CD4-positive, alpha-beta T cell treated with Interleukin-21 for 1 hour (primary cell): Measurements from ENCODE around the gene FBXL12.
A peak's percentile ranks its signal among the peaks of the same experiment; 100 is the strongest.
"Not testable (repeated sequence)": the region's sequence is repeated elsewhere in the genome, so short reads cannot be mapped to it uniquely, and the experiment has no call there.

Source experiments
- DNase-seq: peaks from one replicate; pipeline ENCODE4 v3.0.0-alpha.2; 2020

Gene FBXL12, protein sequence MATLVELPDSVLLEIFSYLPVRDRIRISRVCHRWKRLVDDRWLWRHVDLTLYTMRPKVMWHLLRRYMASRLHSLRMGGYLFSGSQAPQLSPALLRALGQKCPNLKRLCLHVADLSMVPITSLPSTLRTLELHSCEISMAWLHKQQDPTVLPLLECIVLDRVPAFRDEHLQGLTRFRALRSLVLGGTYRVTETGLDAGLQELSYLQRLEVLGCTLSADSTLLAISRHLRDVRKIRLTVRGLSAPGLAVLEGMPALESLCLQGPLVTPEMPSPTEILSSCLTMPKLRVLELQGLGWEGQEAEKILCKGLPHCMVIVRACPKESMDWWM

DNA sequence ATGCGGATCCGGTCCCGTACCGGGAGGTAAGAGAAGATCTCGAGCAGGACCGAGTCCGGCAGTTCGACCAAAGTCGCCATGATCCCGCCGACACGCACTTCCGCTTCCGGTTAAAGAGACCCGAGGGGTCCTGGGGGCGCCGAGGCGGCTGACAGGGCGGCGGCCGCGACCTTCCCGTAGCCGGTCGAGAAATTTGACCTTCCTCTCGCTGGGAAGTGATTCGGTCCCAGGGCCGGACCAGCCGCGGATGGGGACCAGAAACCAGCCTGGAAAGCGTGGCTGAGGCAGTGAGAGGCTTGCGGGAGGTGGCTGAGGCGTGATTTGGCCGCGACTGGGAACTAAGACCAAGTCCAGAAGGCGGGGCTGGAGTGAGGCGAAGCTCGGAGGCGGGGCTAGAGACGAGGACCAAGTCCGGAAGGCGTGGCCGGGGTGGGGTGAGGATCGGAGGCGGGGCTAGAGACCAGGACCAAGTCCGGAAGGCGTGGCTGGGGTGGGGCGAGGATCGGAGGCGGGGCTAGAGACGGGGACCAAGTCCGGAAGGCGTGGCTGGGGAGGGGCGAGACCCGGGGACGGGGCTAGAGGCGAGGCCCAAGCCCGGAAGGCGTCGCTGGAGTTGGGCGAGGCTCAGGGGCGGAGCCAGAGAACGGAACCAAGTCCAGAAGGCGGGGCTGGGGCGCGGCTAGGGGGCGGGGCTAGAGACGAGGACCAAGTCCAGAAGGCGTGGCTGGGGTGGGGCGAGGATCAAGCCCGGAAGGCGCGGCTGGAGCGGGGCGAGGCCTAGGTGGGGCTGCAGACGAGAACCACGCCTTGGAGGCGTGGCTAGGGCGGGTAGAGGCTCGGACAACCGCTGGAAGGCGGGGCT is at the start of gene FBXL12:
Gene FBXL12 (minus strand): TSS at position 346 of the 862 bp plus-strand sequence. CDS start 266 bp downstream, at position 80.
- peak; percentile 100 for DNase-seq

DNA sequence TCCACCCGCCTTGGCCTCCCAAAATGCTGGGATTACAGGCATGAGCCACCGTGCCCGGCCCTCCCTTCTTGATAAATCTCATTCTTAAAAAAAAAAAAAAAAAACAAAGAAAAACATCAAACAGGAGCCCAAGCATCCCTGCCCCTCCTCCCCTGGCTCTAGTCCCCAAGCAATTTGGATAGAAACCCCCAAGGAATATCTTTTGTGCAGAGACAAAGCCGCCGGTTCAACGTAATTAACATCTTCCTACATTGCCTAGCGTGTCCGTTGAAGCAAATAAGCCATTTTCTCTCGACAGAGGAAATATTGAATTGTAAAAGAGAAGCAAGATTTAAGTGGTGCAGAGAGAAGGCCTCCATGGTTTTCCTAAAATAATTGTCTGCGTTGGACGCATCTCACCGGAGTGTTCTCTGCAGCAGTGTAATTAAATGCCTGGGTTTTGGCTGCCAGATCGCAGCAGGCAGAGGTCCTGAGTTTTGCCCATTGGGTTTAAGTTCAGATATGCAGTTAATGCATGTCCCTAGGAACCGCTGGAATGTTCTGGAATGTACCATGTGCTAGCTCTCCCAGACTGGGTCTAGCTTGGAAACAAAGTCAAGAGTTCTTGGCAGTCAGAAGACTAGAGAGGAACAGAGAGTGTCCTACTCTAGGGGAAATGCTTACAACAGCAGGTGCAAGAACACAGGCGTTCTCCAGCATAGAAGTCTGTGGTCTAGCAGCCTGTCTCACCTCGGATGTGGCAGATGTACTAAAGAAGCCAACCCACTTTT is 47.0 kb upstream of the FBXL12 start:
- DNase-seq: peak; percentile 67

DNA sequence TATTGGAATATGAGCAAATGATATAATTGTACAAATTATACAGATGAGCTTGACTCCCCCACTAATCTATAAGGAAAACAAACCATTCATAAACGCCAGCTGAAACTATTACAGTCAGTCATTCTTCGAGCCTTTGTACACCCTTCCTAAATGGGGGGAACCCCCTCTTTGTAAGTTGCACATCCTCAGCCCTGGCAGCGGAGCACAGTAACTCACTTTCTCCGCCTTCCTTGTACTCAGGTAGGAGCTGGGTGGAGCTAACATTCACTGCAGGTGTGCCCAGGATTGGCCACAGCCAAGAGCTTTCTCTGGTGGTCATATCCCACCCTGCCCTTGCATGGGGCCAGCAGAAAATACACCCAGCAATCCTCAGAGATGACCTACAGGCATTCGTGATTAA is 44.9 kb upstream of the FBXL12 start:
- DNase-seq: peak; percentile 10

DNA sequence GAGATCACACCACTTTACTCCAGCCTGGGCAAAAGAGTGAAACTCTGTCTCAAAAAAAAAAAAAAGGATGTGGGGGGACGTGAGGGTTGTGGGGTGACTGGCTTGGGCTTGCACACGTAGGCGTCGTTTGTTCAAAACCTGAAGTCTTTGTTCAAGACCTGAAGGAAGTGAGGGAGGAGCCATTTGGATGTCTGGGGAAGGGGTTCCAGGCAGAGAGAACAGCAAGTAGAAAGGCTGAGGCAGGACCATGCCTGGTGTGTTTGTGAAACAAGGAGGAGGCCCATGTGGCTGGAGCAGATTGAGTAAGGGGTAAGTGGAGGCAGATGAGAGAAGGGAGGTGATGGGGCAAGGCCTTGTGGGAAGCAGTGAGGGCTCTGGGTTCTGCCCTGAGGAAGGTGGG is 44.1 kb upstream of the FBXL12 start:
- peak; percentile 20 for DNase-seq

DNA sequence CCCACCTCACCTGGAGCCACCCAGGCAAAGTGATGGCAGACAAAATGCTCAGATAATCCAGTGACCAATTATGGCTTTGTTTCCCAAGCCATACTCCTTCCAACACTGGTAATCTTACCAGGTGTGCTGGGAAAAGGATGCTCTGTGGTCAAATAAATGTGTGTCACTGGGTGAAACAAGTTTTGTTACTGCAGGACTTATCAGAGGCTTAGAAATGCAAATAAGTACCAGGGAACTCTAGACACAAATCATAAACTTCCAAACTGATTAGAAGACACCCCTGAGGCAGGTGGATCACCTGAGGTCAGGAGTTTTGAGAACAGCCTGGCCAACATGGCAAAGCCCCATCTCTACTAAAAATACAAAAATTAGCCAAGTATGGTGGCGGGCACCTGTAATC is 42.6 kb upstream of the FBXL12 start:
- DNase-seq: no peak

DNA sequence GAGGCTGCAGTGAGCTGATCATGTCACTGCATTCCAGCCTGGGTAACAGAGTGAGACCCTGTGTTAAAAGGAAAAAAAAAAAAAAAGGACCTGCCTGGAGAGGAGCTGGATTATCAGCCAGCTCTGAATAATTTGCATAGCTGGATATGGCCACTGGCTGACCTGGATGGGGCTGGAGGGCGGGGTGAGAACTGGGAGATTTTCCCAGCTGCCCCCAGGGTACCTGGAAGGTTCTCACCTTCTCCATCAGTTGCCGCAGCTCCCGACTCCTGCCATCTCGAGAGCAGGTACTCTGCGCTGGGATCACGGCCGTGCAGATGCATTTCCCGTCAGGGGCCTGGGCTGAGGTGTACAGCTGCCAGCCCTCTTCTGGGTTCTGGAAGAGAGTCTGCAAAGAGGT is 41.5 kb upstream of the FBXL12 start:
- DNase-seq: no peak

DNA sequence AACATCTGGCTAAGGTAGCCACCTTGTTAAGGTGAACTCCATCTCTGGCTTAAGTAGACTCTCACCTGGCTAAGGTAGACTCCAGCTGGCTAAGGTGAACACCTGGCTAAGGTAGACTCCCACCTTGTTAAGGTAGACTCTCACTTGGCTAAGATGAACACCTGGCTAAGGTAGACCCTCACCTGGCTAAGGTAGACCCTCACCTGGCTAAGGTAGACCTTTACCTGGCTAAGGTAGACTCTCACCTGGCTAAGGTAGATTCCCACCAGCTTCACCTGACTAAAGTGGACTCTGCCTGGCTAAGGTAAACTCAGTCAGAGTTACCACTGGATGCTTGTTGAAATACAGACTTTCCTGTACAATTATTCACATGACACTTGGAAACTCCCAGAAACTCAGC is 39.9 kb upstream of the FBXL12 start:
- no peak for DNase-seq

DNA sequence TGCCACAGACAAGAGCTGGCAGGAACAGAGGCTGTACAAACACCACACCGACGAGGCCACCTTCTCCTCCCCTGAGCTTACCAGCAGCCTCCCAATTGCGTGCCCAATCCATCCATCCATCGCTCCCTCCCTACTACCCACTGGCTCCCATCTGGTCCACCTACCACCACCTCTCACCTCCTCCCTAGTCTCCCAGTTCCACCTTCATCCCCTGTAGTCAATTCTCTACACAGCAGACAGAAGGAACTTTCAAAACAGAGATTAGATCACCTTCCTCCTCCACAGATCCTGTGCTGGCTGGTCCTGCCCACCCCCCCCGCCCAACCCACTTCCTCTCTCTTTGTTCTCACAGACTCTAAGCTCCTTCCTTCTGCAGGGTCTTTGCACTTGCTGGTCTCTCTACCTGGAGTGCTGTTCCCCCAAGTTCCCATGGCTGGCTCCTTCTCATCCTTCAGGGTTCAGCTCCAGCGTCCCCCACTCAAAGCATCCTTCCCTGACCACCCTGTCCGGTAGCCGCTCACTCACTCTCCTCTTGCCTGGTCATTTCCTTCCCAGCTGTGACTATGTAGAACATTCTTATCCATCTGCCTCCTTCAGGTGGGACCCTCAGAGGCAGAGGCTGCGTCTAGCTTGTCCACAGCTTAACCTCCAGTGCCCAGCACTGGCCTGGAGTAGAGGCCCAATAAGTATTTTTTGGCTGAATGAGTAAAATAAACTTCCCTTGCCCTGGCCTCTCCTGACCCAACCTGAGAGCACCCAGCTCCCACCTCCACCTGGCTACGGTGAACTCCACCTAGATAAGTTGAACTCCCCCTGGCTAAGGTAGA is 39.3 kb upstream of the FBXL12 start:
- peak; percentile 48 for DNase-seq

DNA sequence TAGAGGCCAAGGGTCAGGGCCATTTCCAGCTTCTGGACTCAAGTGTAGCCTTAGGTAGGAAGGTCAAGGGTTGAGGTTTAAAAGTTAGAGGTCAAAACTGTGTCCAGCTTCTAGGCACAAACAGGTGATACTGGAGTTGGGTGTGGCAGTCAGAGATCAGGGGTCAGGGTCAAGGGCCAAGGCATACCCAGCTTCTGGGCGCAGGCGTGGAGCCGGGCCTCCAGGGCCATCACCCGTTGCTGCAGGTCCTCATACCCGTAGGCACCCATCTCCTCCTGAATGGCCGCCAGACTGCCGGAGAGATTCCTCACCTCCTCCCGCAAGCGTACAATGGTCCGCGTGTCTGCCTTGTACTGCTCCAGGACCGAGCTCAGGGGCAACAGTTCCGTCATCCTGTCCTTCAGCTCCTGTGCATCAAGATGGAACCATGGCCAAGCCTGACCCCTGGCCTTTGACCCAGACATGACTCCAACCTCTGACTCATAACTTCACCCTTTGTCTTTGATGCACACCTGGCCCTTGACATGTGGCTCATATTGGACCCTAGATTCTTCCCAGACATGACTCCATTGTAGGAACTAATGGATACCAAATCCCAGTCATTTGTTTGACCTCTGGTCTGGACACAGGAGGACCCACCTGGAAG is 38.3 kb upstream of the FBXL12 start:
- no peak for DNase-seq

DNA sequence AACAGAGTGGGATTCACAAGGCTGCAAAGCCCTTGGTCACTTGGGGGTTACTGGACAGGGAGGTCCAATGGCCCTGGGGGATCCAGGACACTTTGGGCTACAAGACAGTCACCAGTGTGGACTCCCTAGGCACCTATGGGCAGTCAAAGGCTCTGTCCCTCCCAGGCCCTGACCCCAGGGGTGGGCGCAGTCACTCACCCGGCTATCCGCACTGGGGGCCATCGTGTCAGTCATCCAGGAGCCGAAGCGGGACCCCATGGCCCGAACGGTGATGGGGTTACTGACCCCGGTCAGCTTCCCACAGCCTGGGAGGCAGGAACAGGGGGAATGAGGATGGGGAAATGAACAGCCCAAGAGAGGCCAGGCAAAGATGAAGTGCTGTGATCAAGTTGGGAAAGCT is 37.7 kb upstream of the FBXL12 start:
- DNase-seq: no peak

DNA sequence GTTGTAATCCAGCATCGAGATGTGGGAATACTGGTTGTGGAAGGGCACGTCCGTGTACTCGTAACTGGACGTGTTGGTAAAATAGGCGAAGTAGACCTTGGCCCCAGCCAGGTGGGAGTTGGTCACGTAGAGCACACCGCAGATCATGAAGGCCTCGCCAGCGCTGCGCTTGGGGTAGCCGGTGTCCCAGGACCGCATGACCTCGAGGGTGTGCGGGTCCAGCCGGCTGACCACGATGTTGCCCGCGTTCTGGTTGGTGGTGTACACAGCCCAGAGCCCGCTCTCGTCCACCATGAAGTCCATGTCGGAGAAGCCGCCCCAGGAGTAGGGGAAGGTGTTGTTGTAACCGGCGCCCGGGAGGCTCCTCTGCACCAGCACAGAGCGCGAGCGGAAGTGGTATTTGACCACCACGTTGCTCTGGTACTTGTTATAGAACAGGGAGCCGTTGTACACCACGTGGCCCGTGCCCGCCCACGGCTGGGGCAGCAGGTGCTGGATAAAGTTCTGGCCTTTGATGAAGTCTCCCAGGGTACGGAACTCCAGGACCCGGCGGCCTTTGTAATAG is 35.5 kb upstream of the FBXL12 start:
- no peak for DNase-seq

DNA sequence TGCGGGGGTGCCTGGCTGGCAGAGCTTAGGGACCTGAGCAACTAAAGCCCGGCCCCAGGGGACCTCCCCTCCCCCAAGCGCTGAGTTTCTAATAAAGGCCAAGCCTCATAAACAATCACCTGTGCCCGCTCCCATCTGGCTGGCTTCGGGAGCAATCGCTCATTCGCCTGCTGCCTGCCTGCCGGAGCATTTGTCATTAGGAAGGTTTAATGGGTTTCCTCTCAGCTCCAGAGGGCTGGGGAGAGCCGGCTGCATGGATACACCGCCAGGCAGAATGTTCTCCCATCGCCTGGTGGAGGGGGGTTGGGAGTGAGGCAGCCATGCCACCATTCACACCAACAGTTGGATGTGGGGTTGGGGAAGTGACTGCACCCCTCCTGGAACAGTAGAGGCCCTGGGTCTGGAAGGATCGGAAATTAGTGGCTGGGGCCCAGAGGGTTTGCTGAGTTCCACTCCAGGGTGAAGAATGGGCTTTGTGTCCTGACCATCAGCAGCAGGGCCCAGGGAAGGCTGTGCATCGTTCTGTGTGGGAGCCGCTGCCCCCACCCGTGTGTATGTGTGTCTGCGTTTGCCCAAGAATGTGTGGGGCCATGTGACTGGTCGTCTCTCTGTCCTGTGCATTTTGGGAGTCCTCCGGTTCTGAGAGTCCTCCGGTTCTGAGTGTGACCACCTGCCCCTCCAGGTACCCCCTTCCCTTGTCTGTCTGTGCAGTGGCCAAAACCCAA is 31.5 kb upstream of the FBXL12 start:
- DNase-seq: no peak

DNA sequence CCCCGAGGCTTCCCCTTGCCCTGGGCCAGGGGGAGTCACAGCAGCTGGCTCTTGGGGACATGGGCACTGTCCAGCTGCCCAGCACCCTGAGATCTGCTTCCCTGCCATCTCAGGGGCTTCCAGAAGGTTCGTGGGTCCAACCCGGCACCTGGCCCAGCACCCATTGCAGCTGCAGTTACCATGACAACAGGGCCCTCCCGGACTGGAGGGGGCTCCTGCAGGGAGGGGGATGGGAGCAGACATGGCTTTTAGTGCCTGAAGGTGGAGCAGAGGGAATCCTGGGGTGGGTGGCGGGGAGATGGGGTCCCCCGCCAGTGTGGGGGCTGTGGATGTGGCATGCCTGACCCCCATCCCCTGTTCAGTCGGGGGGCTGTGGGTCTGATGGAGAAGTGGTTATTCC is 30.9 kb upstream of the FBXL12 start:
- DNase-seq: no peak

DNA sequence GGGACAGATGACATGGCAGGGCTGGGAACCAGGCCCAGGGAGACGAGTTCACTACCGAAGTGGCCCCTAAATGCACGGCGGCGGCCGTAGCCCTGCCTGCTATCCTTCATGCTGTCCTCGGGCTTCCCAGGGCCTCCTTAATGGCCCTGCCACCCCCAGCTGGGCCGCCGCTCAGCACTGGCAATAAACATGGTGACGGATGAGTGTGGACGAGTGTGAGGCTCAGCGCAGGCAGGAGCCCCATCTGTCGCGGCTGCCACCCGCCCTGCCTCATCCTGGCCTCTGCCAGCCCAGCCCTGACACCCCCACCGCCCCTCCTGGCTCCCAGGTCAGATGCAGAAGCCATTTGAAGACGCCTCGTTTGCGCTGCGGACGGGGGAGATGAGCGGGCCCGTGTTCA is 29.9 kb upstream of the FBXL12 start:
- no peak for DNase-seq

DNA sequence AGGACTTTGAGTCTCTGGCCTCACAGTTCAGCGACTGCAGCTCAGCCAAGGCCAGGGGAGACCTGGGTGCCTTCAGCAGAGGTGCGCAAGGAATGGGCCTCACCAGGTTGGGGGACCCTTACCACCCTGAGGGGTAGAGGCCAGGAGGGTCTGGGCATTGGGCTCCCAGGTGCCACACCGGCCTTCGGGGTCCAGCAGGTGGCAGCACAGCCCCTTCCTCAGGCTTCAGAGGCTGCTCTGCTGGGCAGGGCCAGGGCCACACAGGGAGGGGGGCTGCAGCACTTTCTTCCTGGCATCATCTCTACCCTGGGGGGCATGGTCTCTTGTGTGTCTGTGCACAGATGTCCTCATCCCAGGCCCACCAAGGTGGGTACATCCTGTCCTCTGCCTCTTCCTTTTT is 29.2 kb upstream of the FBXL12 start:
- DNase-seq: peak; percentile 57

DNA sequence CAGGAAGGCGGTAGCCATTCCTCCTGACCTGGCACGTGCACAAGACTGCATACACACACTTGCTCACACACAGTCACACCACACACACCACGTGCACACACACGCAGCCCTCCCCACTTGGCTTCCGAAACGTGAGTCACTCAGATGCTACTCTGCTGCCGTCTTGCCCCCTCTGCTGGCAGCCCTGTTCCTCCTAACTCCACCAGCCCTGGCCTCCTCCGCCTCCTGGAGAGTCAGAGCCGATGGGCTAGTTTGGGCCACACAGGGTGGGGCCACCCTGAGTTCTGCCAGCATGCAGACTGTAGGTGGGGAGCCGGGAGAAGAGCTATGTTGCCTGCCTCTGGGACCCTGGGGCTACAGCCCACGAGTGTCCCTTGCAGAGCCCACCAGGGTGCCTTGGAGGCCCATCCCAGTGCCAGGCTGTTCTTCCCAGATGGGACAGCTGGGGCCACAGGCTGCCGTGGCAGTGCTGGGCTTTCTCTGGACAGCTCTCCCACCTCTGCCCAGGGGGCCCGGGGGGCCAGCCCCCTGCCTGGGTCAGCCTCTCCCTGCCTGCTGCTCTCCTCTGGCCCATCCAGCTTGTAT is 28.3 kb upstream of the FBXL12 start:
- peak; percentile 32 for DNase-seq

DNA sequence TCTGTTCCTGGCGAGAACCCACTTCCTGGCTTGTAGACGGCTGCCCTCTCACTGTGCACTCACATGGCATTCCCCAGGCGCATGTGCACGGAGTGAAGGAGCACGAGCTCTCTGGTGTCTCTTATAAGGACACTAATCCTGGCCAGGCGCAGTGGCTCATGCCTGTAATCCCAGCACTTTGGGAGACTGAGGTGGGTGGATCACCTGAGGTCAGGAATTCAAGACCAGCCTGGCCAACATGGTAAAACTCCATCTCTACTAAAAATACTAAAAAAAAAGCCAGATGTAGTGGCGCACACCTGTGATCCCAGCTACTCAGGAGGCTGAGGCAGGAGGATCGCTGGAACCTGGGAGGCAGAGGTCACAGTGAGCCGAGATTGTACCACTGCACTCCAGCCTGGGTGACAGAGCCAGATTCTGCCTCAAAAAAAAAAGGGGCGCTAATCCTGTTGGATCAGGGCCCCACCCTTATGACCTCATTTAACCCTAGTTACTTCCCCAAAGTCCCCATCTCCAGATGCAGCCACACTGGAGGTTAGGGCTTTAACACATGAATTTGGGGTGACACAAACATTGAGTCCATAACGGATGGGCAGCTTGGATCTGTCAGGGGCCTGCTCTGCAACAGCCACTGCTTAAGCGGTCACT is 24.9 kb upstream of the FBXL12 start:
- not testable (repeated sequence) for DNase-seq

DNA sequence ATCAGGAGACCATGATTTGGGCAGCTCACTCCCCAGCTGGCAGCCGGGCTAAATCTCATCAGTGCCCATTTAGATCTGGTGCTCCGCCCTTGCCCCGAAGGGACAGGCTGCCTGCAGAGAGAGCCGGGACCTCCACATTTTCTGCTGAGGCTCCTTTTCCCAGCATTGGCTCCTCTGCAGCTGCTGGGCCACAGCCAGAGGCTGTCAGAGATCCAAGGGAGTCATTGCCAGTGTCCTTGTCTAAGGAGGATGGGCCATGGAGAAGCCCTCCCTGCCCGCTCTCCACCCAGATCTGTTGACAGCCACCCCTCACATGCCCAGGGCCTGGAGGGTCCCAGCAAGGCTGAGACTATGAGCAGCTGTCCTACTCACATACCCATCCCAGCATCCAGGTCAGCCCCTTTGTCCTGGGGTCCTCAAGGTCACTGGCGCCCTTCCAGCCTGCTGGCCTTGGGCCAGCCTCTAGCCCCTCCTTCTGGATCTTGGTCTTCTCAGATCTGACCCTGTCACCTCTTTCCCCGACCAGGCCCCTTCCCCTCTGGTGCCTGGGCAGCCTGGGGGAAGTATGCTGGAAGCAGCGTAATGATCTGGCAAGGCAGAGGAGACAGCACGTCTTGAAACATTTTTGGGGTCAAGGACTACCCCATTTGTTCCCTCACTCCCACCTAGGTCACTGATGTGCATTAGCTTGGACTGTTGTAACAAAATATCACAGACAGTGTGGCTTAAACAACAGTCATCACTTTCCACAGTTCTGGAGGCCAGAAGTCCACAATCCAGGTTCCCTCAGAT is 24.2 kb upstream of the FBXL12 start:
- no peak for DNase-seq

DNA sequence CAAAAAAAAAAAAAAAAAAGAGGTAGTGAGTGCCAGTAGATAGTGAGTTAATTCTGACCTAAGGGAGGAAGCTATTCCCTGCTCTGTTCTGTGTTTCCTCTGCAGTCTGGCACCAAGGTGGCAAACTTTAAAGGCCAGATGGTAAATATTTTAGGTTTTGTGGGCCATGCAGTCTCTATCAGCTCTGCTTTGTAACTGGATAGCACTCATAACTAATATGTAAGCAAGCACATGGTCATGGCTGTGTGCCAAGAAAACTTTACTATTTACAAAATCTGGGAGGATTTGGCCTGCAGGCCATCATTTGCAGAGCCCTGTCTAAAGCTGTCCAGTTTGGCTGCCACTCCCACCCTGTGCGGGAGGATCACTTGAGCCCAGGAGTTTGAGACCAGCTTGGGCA is 20.5 kb upstream of the FBXL12 start:
- DNase-seq: no peak
